HepG2 (cell line): ENCODE measurements around the gene PTCD1. TPM values are rescaled to one million over a fixed set of nuclear protein-coding genes. Genes with fewer than 3 reads are reported as not detected.

Experiments used
- BRD4 ChIP-seq: sonication (generic); formaldehyde crosslinking; IDR thresholded peaks from 2 replicates; pipeline ENCODE4 v1.4.0; 2020; ENCODE audit warnings: missing genetic modification reagents
- CREM ChIP-seq, 2 experiments: sonication (generic) in 1 of 2; formaldehyde crosslinking in 1 of 2; IDR thresholded peaks; 2 replicates each; pipeline versions ENCODE4 v1.4.0 to v1.6.1; 2016 to 2020; ENCODE audit warnings: antibody characterized with exemption in 1 of 2, mild to moderate bottlenecking in 1 of 2, missing genetic modification reagents in 1 of 2
- HDAC1 ChIP-seq: sonication (generic); formaldehyde crosslinking; IDR thresholded peaks from 2 replicates; pipeline ENCODE4 v1.5.1; 2020; ENCODE audit warnings: mild to moderate bottlenecking, missing genetic modification reagents
- HOXA3 ChIP-seq: sonication (generic); formaldehyde crosslinking; IDR thresholded peaks from 2 replicates; pipeline ENCODE4 v1.5.0; 2020; ENCODE audit warnings: missing genetic modification reagents
- NR2C2 ChIP-seq: sonication (generic); formaldehyde crosslinking; IDR thresholded peaks from 2 replicates; pipeline ENCODE4 v1.4.0; 2020; ENCODE audit warnings: missing genetic modification reagents, mild to moderate bottlenecking, moderate library complexity, borderline replicate concordance
- NR2F1 ChIP-seq, 2 experiments: fragments of 450-650 bp in 1 of 2; formaldehyde crosslinking in 1 of 2; IDR thresholded peaks; 2 replicates each; pipeline versions ENCODE4 v1.5.0 to v1.6.1; 2016 to 2020; ENCODE audit warnings: mild to moderate bottlenecking in 1 of 2, missing compliant biosample characterization in 1 of 2, missing genetic modification reagents in 1 of 2, moderate library complexity in 1 of 2
- NR2F2 ChIP-seq: IDR thresholded peaks from 2 replicates; pipeline ENCODE4 v1.6.1; 2012; ENCODE audit warnings: low read depth, inconsistent platforms, borderline replicate concordance
- PITX1 ChIP-seq: sonication (generic); formaldehyde crosslinking; IDR thresholded peaks from 2 replicates; pipeline ENCODE4 v1.5.1; 2020; ENCODE audit warnings: mild to moderate bottlenecking, missing genetic modification reagents
- RXRB ChIP-seq: IDR thresholded peaks from 2 replicates; pipeline ENCODE4 v1.6.1; 2016; ENCODE audit warnings: borderline replicate concordance, missing genetic modification reagents, missing compliant biosample characterization
- YEATS4 ChIP-seq: sonication (generic); formaldehyde crosslinking; IDR thresholded peaks from 2 replicates; pipeline ENCODE4 v1.4.0; 2020; ENCODE audit warnings: missing genetic modification reagents, borderline replicate concordance
- ZIK1 ChIP-seq: sonication (generic); formaldehyde crosslinking; IDR thresholded peaks from 2 replicates; pipeline ENCODE4 v1.5.0; 2020; ENCODE audit warnings: mild to moderate bottlenecking, low read depth, missing genetic modification reagents, borderline replicate concordance
- ZMYM2 ChIP-seq: sonication (generic); formaldehyde crosslinking; IDR thresholded peaks from 2 replicates; pipeline ENCODE4 v1.8.0; 2022; ENCODE audit warnings: mild to moderate bottlenecking, missing genetic modification reagents
- ZNF543 ChIP-seq: sonication (generic); formaldehyde crosslinking; IDR thresholded peaks from 2 replicates; pipeline ENCODE4 v1.4.0; 2020; ENCODE audit warnings: mild to moderate bottlenecking, missing genetic modification reagents
- ZNF546 ChIP-seq: sonication (generic); formaldehyde crosslinking; conservative IDR thresholded peaks from 2 replicates; pipeline ENCODE4 v1.8.1; 2023; ENCODE audit warnings: mild to moderate bottlenecking, missing genetic modification reagents
- ZNF788 ChIP-seq: sonication (generic); formaldehyde crosslinking; IDR thresholded peaks from 2 replicates; pipeline ENCODE4 v1.5.0; 2020; ENCODE audit warnings: mild to moderate bottlenecking, missing genetic modification reagents, borderline replicate concordance
- polyA plus RNA-seq, 8 experiments: library from polyadenylated mRNA; depleted of rRNA in 3 of 8; stranded (reverse) in 7 of 8; unstranded in 1 of 8; fragments of >200 nt; fragmentation: Illumina TruSeq in 4 of 8; extraction: Trizol in 4 of 8; gene quantifications; 2 replicates each; pipeline versions ENCODE4 v1.2.1 to v1.2.3, GENCODE V29; 2011 to 2016; ENCODE audit warnings: low read depth in 4 of 8, missing spikeins in 1 of 8, mixed read lengths in 1 of 8; ENCODE audit not compliant: insufficient read depth in 1 of 8
- total RNA-seq, 5 experiments: library from RNA; depleted of rRNA; stranded (reverse); fragments of >200 nt; fragmentation: Illumina TruSeq; extraction: Trizol; gene quantifications; 2 replicates each; pipeline ENCODE4 v1.2.3, GENCODE V29; 2016; ENCODE audit warnings: low read depth in 1 of 5
- TF ChIP-seq, protein P1 (sequence below): sonication (generic); formaldehyde crosslinking; IDR thresholded peaks from 2 replicates; pipeline ENCODE4 v1.5.0; 2020; ENCODE audit warnings: missing genetic modification reagents
- TF ChIP-seq, protein P2 (sequence below): IDR thresholded peaks from 2 replicates; pipeline ENCODE4 v1.6.1; 2016; ENCODE audit warnings: missing biosample characterization, missing genetic modification reagents, low read depth
- TF ChIP-seq, protein P3 (sequence below): sonication (generic); formaldehyde crosslinking; IDR thresholded peaks from 2 replicates; pipeline ENCODE4 v1.5.1; 2020; ENCODE audit warnings: mild to moderate bottlenecking, moderate library complexity, missing genetic modification reagents
- TF ChIP-seq, protein P4 (sequence below): sonication (generic); formaldehyde crosslinking; IDR thresholded peaks from 2 replicates; pipeline ENCODE4 v1.8.1; 2023; ENCODE audit warnings: mild to moderate bottlenecking, missing genetic modification reagents
- TF ChIP-seq, protein P5 (sequence below): sonication (generic); formaldehyde crosslinking; IDR thresholded peaks from 2 replicates; pipeline ENCODE4 v1.4.0; 2020; ENCODE audit warnings: mild to moderate bottlenecking, missing genetic modification reagents

PTCD1 gene
- total and polyA plus RNA-seq, 2 of the 13 experiments (the other 11 are each of a cell fraction or from before 2014, with no cell fraction given): 3.0 to 8.4 TPM

DNA sequence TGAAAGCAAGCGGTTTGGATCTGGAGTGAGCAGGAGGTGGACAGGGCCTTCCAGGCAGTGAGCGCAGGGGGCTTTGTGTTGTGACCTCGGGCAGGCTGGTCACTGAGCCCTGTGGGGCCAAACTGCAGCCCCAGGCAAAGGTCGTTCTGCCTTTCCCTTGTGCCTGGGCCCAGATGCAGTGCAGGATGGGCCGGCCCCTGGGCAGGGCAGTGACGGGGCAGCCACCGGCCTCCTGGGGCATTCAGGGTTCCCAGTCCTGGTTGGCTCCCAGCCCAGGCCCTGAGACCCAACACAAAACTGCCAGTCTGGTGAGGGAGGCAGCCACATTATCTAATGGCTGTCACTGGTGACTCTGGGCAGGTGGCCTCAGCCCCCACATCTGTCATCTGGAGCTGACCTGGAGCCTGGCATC is 56.9 kb downstream of the PTCD1 start (continued):
- TF ChIP-seq CREM (IDR thresholded peaks at IDR 0.05) (peak; percentile 27; the same call in 1 of the 2 replicates), CREM (CRISPR knock-in tag; IDR thresholded peaks at IDR 0.05) (no peak), PITX1 (CRISPR knock-in tag) (peak; percentile 64; the same call in 1 of the 2 replicates), NR2F2 (0 out of 2 replicates have a peak, but pooled peaks have one; percentile 25), RXRB (CRISPR knock-in tag) (peak; percentile 46; the same call in 1 of the 2 replicates), ZIK1 (no peak), HOXA3 (CRISPR knock-in tag) (peak; percentile 65), YEATS4 (CRISPR knock-in tag) (no peak), ZNF546 (CRISPR knock-in tag) (no peak), ZNF788 (CRISPR knock-in tag) (peak; percentile 42; the same call in 1 of the 2 replicates), HDAC1 (peak; percentile 53), BRD4 (CRISPR knock-in tag) (no peak), NR2C2 (0 out of 2 replicates have a peak, but pooled peaks have one; percentile 18), NR2F1 (CRISPR knock-in tag; IDR thresholded peaks at IDR 0.05) (0 out of 4 replicates have a peak, but pooled peaks of 1 of the 2 experiments have one; percentile 11), ZNF543 (CRISPR knock-in tag) (0 out of 2 replicates have a peak, but pooled peaks have one; percentile 16), ZMYM2 (no peak)
- TF ChIP-seq, protein P1, sequence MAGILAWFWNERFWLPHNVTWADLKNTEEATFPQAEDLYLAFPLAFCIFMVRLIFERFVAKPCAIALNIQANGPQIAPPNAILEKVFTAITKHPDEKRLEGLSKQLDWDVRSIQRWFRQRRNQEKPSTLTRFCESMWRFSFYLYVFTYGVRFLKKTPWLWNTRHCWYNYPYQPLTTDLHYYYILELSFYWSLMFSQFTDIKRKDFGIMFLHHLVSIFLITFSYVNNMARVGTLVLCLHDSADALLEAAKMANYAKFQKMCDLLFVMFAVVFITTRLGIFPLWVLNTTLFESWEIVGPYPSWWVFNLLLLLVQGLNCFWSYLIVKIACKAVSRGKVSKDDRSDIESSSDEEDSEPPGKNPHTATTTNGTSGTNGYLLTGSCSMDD (CRISPR knock-in tag): no peak
- TF ChIP-seq, protein P2, sequence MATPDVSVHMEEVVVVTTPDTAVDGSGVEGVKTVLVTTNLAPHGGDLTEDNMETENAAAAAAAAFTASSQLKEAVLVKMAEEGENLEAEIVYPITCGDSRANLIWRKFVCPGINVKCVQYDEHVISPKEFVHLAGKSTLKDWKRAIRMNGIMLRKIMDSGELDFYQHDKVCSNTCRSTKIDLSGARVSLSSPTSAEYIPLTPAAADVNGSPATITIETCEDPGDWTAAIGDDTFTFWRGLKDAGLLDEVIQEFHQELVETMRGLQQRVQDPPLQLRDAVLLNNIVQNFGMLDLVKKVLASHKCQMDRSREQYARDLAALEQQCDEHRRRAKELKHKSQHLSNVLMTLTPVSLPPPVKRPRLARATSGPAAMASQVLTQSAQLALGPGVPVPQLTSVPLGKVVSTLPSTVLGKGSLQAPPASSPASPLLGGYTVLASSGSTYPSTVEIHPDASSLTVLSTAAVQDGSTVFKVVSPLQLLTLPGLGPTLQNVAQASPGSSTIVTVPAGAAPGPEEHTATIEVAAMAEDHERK (CRISPR knock-in tag): no peak
- TF ChIP-seq, protein P3, sequence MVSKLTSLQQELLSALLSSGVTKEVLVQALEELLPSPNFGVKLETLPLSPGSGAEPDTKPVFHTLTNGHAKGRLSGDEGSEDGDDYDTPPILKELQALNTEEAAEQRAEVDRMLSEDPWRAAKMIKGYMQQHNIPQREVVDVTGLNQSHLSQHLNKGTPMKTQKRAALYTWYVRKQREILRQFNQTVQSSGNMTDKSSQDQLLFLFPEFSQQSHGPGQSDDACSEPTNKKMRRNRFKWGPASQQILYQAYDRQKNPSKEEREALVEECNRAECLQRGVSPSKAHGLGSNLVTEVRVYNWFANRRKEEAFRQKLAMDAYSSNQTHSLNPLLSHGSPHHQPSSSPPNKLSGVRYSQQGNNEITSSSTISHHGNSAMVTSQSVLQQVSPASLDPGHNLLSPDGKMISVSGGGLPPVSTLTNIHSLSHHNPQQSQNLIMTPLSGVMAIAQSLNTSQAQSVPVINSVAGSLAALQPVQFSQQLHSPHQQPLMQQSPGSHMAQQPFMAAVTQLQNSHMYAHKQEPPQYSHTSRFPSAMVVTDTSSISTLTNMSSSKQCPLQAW (CRISPR knock-in tag): no peak
- TF ChIP-seq, protein P4, sequence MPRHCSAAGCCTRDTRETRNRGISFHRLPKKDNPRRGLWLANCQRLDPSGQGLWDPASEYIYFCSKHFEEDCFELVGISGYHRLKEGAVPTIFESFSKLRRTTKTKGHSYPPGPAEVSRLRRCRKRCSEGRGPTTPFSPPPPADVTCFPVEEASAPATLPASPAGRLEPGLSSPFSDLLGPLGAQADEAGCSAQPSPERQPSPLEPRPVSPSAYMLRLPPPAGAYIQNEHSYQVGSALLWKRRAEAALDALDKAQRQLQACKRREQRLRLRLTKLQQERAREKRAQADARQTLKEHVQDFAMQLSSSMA (CRISPR knock-in tag): no peak
- TF ChIP-seq, protein P5, sequence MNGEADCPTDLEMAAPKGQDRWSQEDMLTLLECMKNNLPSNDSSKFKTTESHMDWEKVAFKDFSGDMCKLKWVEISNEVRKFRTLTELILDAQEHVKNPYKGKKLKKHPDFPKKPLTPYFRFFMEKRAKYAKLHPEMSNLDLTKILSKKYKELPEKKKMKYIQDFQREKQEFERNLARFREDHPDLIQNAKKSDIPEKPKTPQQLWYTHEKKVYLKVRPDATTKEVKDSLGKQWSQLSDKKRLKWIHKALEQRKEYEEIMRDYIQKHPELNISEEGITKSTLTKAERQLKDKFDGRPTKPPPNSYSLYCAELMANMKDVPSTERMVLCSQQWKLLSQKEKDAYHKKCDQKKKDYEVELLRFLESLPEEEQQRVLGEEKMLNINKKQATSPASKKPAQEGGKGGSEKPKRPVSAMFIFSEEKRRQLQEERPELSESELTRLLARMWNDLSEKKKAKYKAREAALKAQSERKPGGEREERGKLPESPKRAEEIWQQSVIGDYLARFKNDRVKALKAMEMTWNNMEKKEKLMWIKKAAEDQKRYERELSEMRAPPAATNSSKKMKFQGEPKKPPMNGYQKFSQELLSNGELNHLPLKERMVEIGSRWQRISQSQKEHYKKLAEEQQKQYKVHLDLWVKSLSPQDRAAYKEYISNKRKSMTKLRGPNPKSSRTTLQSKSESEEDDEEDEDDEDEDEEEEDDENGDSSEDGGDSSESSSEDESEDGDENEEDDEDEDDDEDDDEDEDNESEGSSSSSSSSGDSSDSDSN (CRISPR knock-in tag): peak; percentile 80
